Trophoblast cell (in vitro differentiated cells and primary cell): ENCODE data around the gene SLC1A7.

Experiments used
- DNase-seq, 2 donors: peaks; one replicate each; pipeline ENCODE4 v3.0.0-alpha.2; 2016
- H2AFZ ChIP-seq: 2 replicates; pipeline ENCODE4 v1.6.1; 2013; ENCODE audit warnings: low read length, moderate library complexity, mild to moderate bottlenecking; ENCODE audit not compliant: insufficient read depth, poor library complexity
- H2AK5ac ChIP-seq: 2 replicates; pipeline ENCODE4 v1.6.1; 2013; ENCODE audit warnings: mild to moderate bottlenecking, low read length
- H2BK120ac ChIP-seq: 2 replicates; pipeline ENCODE4 v1.6.1; 2013; ENCODE audit warnings: low read length, mild to moderate bottlenecking, moderate library complexity; ENCODE audit not compliant: insufficient read depth, poor library complexity
- H2BK12ac ChIP-seq: 2 replicates; pipeline ENCODE4 v1.6.1; 2013; ENCODE audit warnings: mild to moderate bottlenecking, low read length, moderate library complexity
- H2BK5ac ChIP-seq: 2 replicates; pipeline ENCODE4 v1.6.1; 2013; ENCODE audit warnings: low read length, low read depth, moderate library complexity, mild to moderate bottlenecking; ENCODE audit not compliant: poor library complexity
- H3K14ac ChIP-seq: 2 replicates; pipeline ENCODE4 v1.6.1; 2013; ENCODE audit warnings: mild to moderate bottlenecking, low read length
- H3K18ac ChIP-seq: 2 replicates; pipeline ENCODE4 v1.6.1; 2013; ENCODE audit warnings: mild to moderate bottlenecking, low read length
- H3K23ac ChIP-seq: 2 replicates; pipeline ENCODE4 v1.6.1; 2013; ENCODE audit warnings: low read length
- H3K27ac ChIP-seq: 2 replicates; pipeline ENCODE4 v1.5.1; 2013; ENCODE audit warnings: low read depth, mild to moderate bottlenecking, inconsistent platforms, low read length, moderate library complexity
- H3K27me3 ChIP-seq: 2 replicates; pipeline ENCODE4 v1.6.1; 2013; ENCODE audit warnings: inconsistent platforms, mild to moderate bottlenecking, low read length, moderate library complexity; ENCODE audit not compliant: insufficient read depth
- H3K36me3 ChIP-seq, 2 experiments: 1 replicate in 1 of 2; 2 replicates in 1 of 2; pipeline ENCODE4 v1.6.1; 2013; ENCODE audit warnings: low read length in 2 of 2, mild to moderate bottlenecking in 2 of 2, moderate library complexity in 1 of 2; ENCODE audit not compliant: insufficient read depth in 2 of 2, control insufficient read depth in 1 of 2
- H3K4ac ChIP-seq: 2 replicates; pipeline ENCODE4 v1.6.1; 2013; ENCODE audit warnings: low read depth, mild to moderate bottlenecking, low read length, moderate library complexity
- H3K4me1 ChIP-seq, 2 experiments: 1 replicate in 1 of 2; 2 replicates in 1 of 2; pipeline ENCODE4 v1.6.1; 2013; ENCODE audit warnings: low read length in 2 of 2, mild to moderate bottlenecking in 2 of 2, moderate library complexity in 1 of 2; ENCODE audit not compliant: insufficient read depth in 2 of 2, control insufficient read depth in 1 of 2
- H3K4me2 ChIP-seq: 2 replicates; pipeline ENCODE4 v1.6.1; 2013; ENCODE audit warnings: inconsistent platforms, mild to moderate bottlenecking, low read length, moderate library complexity
- H3K4me3 ChIP-seq: 2 replicates; pipeline ENCODE4 v1.5.1; 2013; ENCODE audit warnings: mild to moderate bottlenecking, low read depth, low read length, inconsistent platforms
- H3K79me1 ChIP-seq: one replicate; pipeline ENCODE4 v1.6.1; 2013; ENCODE audit warnings: low read length
- H3K79me2 ChIP-seq: 2 replicates; pipeline ENCODE4 v1.6.1; 2013; ENCODE audit warnings: low read length, mild to moderate bottlenecking; ENCODE audit not compliant: control insufficient read depth, insufficient read depth, poor library complexity
- H3K9ac ChIP-seq: 2 replicates; pipeline ENCODE4 v1.6.1; 2013; ENCODE audit warnings: mild to moderate bottlenecking, low read length
- H3K9me3 ChIP-seq: 2 replicates; pipeline ENCODE4 v1.6.1; 2013; ENCODE audit warnings: low read depth, mild to moderate bottlenecking, control low read depth, inconsistent platforms, low read length; ENCODE audit not compliant: insufficient read depth
- H4K12ac ChIP-seq: 2 replicates; pipeline ENCODE4 v1.6.1; 2013; ENCODE audit warnings: low read depth, mild to moderate bottlenecking, low read length, moderate library complexity
- H4K8ac ChIP-seq: 2 replicates; pipeline ENCODE4 v1.6.1; 2013; ENCODE audit warnings: low read depth, mild to moderate bottlenecking, low read length, moderate library complexity
- H4K91ac ChIP-seq: one replicate; pipeline ENCODE4 v1.6.1; 2013; ENCODE audit warnings: low read depth, mild to moderate bottlenecking, low read length, moderate library complexity
- WGBS: extraction: QIAGEN DNeasy Blood & Tissue Kit; methylation state at CpG from one replicate; pipeline ENCODE4 v1.1.7; 2013; ENCODE audit warnings: missing lambda C conversion rate; ENCODE audit not compliant: insufficient read length, insufficient coverage; ENCODE audit errors: extremely low coverage; 5-methylcytosine and 5-hydroxymethylcytosine counted together

SLC1A7 gene

DNA sequence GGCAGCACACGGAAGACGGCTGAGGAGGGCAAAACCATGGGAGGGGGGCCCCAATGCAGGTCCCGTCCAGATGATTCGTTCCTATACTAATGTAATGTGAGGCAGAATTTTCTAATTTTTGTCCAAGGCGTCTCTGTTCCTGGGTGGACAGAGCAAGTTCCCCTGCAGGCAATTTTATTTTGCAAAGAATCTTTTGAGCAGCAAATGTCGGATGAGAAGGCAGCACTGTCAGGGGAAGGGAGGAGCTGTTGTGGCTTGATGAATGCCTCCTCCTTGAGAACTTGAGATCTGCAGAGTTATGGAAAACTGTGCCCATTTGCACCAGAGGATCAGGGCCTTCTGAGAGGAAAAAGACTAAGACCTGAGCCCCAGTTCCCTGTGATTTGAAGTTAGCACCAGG, 17.3 kb downstream of the SLC1A7 start:
- Histone ChIP-seq H2BK5ac (no peak overlapping the region), H3K4me3 (no peak overlapping the region), H4K8ac (no peak overlapping the region), H2BK120ac (no peak overlapping the region), H3K27ac (no peak overlapping the region), H4K12ac (no peak overlapping the region), H3K4me2 (no peak overlapping the region), H3K23ac (no peak overlapping the region), H2AFZ (no peak overlapping the region), H3K18ac (no peak overlapping the region), H3K4ac (no peak overlapping the region), H3K27me3 (no peaks in the 10 kb centered on the region), H3K9me3 (no peaks in the 10 kb centered on the region), H4K91ac (no peak overlapping the region), H3K79me2 (no peaks in the 10 kb centered on the region), H3K36me3 (no peaks in the 10 kb centered on the region), H2AK5ac (no peak overlapping the region), H3K9ac (no peak overlapping the region), H3K14ac (no peak overlapping the region), H3K4me1 (peaks cover 12 to 19% of the 10 kb centered on the region in 2 experiments), H2BK12ac (no peak overlapping the region), H3K79me1 (peaks cover 2% of the 10 kb centered on the region)
- no CpG with 5 or more reads among the region's 6 CpGs for WGBS
- no peak for DNase-seq

DNA sequence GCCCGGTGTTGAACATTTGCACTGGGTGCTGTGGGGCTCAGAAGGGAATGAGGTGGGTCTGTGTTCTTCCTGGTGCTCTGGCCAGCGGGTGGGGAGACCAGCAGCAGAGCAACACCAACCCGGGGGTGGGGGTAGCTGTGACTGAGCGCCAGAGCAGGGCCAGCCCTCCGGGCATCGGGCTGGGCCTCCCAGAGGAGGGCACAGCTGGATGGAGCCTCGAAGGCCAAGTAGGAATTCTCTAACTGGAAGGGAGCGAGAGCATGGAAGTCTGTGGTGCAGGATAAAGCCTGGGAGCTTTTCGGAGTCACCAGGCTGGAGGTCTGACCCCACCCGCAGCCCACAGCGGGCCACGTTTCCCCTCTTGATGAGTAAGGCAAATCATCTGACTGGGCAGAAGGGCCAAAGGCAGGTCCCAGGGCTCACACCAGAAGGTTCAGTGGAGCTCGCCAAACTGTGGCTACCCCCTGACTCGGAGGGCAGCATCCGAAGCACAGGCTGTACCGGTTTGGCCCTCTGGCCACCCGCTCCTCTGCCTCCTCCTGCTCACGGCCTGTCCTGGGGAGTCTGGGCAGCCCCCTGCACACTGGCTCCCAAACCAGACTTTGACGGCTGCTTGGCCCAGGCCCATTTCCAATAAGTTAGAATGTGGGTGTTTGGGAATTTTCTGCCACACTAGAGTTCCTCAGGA, 18.8 kb downstream of the SLC1A7 start:
- H3K27me3 ChIP-seq = no peaks in the 10 kb centered on the region
- H3K4me2 ChIP-seq = no peak overlapping the region
- H2AFZ ChIP-seq = no peak overlapping the region
- H3K4me1 ChIP-seq = peaks cover 12 to 19% of the 10 kb centered on the region in 2 experiments
- H2AK5ac ChIP-seq = no peak overlapping the region
- no peak overlapping the region for H3K23ac ChIP-seq
- no peak overlapping the region for H3K4ac ChIP-seq
- no peak overlapping the region for H3K27ac ChIP-seq
- H3K14ac ChIP-seq = no peak overlapping the region
- no peak overlapping the region for H4K8ac ChIP-seq
- H4K91ac ChIP-seq = no peak overlapping the region
- no peak overlapping the region for H3K18ac ChIP-seq
- H3K4me3 ChIP-seq = no peak overlapping the region
- no peak overlapping the region for H2BK5ac ChIP-seq
- H3K36me3 ChIP-seq = no peaks in the 10 kb centered on the region
- DNase-seq = peak in 1 of 2 donors; percentile 41
- peaks cover 2% of the 10 kb centered on the region for H3K79me1 ChIP-seq
- H3K9ac ChIP-seq = no peak overlapping the region
- H3K79me2 ChIP-seq = no peaks in the 10 kb centered on the region
- WGBS = no CpG with 5 or more reads among the region's 19 CpGs
- H2BK12ac ChIP-seq = no peak overlapping the region
- H3K9me3 ChIP-seq = no peaks in the 10 kb centered on the region
- no peak overlapping the region for H2BK120ac ChIP-seq
- H4K12ac ChIP-seq = no peak overlapping the region

DNA sequence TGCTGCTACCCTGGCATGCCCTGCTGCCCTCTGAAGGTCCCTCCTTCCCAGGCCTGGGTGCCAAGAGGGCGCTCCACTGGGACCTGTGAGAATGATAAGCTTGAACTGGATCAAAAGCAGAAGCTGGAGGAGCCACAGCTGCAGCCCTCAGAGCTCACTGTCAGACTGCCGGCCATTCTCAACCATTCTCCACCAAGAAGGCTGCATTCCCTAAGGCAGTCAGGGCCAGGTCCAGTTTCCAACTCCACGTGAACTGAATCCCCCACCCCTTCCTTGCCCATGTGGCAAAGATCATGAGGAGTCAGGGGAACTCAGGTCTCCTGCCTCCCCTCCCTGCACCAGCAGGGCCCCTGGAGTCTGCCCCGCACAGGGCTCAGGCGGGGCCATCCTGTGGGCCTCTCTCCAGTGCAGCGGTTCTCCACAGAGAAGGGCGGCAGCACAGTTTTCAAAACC, 19.5 kb downstream of the SLC1A7 start:
- H3K27ac ChIP-seq = no peak overlapping the region
- H3K27me3 ChIP-seq = no peaks in the 10 kb centered on the region
- peaks cover 2% of the 10 kb centered on the region for H3K79me1 ChIP-seq
- H2BK12ac ChIP-seq = no peak overlapping the region
- no peak overlapping the region for H3K4me2 ChIP-seq
- H3K79me2 ChIP-seq = no peaks in the 10 kb centered on the region
- no peak overlapping the region for H2BK5ac ChIP-seq
- DNase-seq = no peak
- H4K12ac ChIP-seq = no peak overlapping the region
- H3K14ac ChIP-seq = no peak overlapping the region
- H3K9ac ChIP-seq = no peak overlapping the region
- no peak overlapping the region for H2AK5ac ChIP-seq
- no peak overlapping the region for H3K4ac ChIP-seq
- no peaks in the 10 kb centered on the region for H3K9me3 ChIP-seq
- no peak overlapping the region for H3K18ac ChIP-seq
- no peak overlapping the region for H4K8ac ChIP-seq
- no CpG with 5 or more reads among the region's 7 CpGs for WGBS
- H3K23ac ChIP-seq = no peak overlapping the region
- peaks cover 12 to 19% of the 10 kb centered on the region in 2 experiments for H3K4me1 ChIP-seq
- H2BK120ac ChIP-seq = no peak overlapping the region
- no peak overlapping the region for H2AFZ ChIP-seq
- no peak overlapping the region for H3K4me3 ChIP-seq
- H4K91ac ChIP-seq = peak overlapping the region; percentile 2
- H3K36me3 ChIP-seq = no peaks in the 10 kb centered on the region

DNA sequence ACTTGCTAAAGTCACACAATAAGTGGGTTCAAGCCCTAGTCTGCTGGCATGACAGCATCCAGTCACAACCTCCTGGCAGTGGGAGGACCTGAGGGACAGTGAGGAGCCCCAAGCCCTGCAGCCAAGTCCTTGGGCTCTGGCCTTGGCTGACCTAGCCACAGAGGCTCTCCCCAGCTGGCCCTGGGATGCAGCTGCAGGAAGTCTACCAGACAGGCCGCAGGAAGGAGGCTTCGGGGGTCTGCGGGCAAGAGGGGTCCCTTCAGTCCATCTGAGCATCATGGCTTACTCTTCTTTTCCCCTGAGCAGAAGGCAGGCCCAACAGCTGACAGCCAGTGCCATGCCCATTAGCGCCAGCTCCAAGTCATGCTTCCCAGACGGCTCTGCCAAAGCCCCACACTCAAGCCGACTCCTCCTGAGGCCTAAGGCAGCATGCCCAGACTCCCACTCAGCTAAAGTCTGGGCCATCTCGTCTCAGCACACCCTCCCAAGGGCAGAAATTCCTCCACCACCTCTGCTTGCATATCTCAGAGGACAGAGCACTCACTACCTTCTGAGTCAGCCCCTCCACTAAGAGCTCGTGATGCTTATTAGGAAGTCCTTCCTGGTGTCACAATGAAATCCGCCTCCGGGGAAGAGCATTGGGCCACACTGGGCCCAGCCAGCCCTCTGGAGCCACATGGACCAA, 20.1 kb downstream of the SLC1A7 start:
- Histone ChIP-seq H3K79me2 (no peaks in the 10 kb centered on the region), H3K4me2 (no peak overlapping the region), H3K14ac (no peak overlapping the region), H3K4ac (no peak overlapping the region), H3K9ac (no peak overlapping the region), H3K18ac (no peak overlapping the region), H4K8ac (no peak overlapping the region), H3K9me3 (no peaks in the 10 kb centered on the region), H3K23ac (no peak overlapping the region), H3K79me1 (peaks cover 2% of the 10 kb centered on the region), H4K91ac (no peak overlapping the region), H2AFZ (no peak overlapping the region), H3K36me3 (no peaks in the 10 kb centered on the region), H3K4me1 (peaks cover 12 to 19% of the 10 kb centered on the region in 2 experiments), H2BK12ac (no peak overlapping the region), H2BK5ac (no peak overlapping the region), H3K27ac (no peak overlapping the region), H3K4me3 (no peak overlapping the region), H2AK5ac (no peak overlapping the region), H3K27me3 (no peaks in the 10 kb centered on the region), H4K12ac (no peak overlapping the region), H2BK120ac (no peak overlapping the region)
- DNase-seq = peak; percentile 97
- WGBS = no CpG with 5 or more reads among the region's 10 CpGs
